H9 (cell line): ENCODE measurements around the gene NFKBIA. TPM values are rescaled to one million over a fixed set of nuclear protein-coding genes. Genes with fewer than 3 reads are reported as not detected.

Experiments used
- DNase-seq: peaks from one replicate; pipeline ENCODE4 v3.0.0-alpha.2; 2017
- H2AFZ ChIP-seq: one replicate; pipeline ENCODE4 v1.6.1; 2013; ENCODE audit warnings: mild to moderate bottlenecking, low read length, control low read depth, moderate library complexity
- H2AK5ac ChIP-seq: 2 replicates; pipeline ENCODE4 v1.6.1; 2013; ENCODE audit warnings: low read length, control low read depth, mixed read lengths; ENCODE audit not compliant: insufficient read length
- H2BK120ac ChIP-seq: one replicate; pipeline ENCODE4 v1.6.1; 2013; ENCODE audit warnings: low read depth, mild to moderate bottlenecking, low read length, control low read depth, inconsistent platforms; ENCODE audit not compliant: poor library complexity, severe bottlenecking
- H2BK12ac ChIP-seq: 2 replicates; pipeline ENCODE4 v1.6.1; 2013; ENCODE audit warnings: low read length, control low read depth, mixed read lengths, low read depth; ENCODE audit not compliant: insufficient read length
- H2BK15ac ChIP-seq: 2 replicates; pipeline ENCODE4 v1.6.1; 2013; ENCODE audit warnings: low read depth, low read length, control low read depth
- H2BK20ac ChIP-seq: one replicate; pipeline ENCODE4 v1.6.1; 2013; ENCODE audit warnings: low read depth, mild to moderate bottlenecking, low read length, control low read depth, inconsistent platforms; ENCODE audit not compliant: poor library complexity, severe bottlenecking
- H2BK5ac ChIP-seq: 2 replicates; pipeline ENCODE4 v1.6.1; 2013; ENCODE audit warnings: low read length, control low read depth, mixed read lengths; ENCODE audit not compliant: insufficient read length
- H3K14ac ChIP-seq: 2 replicates; pipeline ENCODE4 v1.6.1; 2013; ENCODE audit warnings: low read length, control low read depth; ENCODE audit not compliant: insufficient read depth
- H3K18ac ChIP-seq: 2 replicates; pipeline ENCODE4 v1.6.1; 2013; ENCODE audit warnings: low read depth, mild to moderate bottlenecking, mixed read lengths, low read length, control low read depth; ENCODE audit not compliant: insufficient read length
- H3K23ac ChIP-seq: 2 replicates; pipeline ENCODE4 v1.6.1; 2013; ENCODE audit warnings: low read length, control low read depth, mixed read lengths, low read depth; ENCODE audit not compliant: insufficient read length
- H3K23me2 ChIP-seq: 2 replicates; pipeline ENCODE4 v1.6.1; 2013; ENCODE audit warnings: low read depth, mild to moderate bottlenecking, mixed read lengths, low read length, control low read depth; ENCODE audit not compliant: insufficient read length, poor library complexity, severe bottlenecking
- H3K27ac ChIP-seq: 2 replicates; pipeline ENCODE4 v1.5.1; 2013; ENCODE audit warnings: low read length, control low read depth, mixed read lengths, low read depth; ENCODE audit not compliant: insufficient read length
- H3K27me3 ChIP-seq: 2 replicates; pipeline ENCODE4 v1.6.1; 2013; ENCODE audit warnings: low read length, control low read depth, inconsistent platforms; ENCODE audit not compliant: insufficient read depth
- H3K4ac ChIP-seq: 2 replicates; pipeline ENCODE4 v1.6.1; 2013; ENCODE audit warnings: low read depth, mild to moderate bottlenecking, control low read depth, inconsistent platforms, low read length, moderate library complexity
- H3K4me1 ChIP-seq: 2 replicates; pipeline ENCODE4 v1.6.1; 2013; ENCODE audit warnings: low read length, control low read depth, inconsistent platforms; ENCODE audit not compliant: insufficient read depth
- H3K4me2 ChIP-seq: 2 replicates; pipeline ENCODE4 v1.6.1; 2013; ENCODE audit warnings: low read length, control low read depth, mixed read lengths; ENCODE audit not compliant: insufficient read length, insufficient read depth
- H3K56ac ChIP-seq: 2 replicates; pipeline ENCODE4 v1.6.1; 2013; ENCODE audit warnings: low read depth, mild to moderate bottlenecking, mixed read lengths, low read length, control low read depth; ENCODE audit not compliant: insufficient read length
- H3K79me1 ChIP-seq: 2 replicates; pipeline ENCODE4 v1.6.1; 2013; ENCODE audit warnings: low read depth, mild to moderate bottlenecking, moderate library complexity, low read length, control low read depth, inconsistent platforms; ENCODE audit not compliant: insufficient read depth, poor library complexity, severe bottlenecking
- H3K79me2 ChIP-seq: 2 replicates; pipeline ENCODE4 v1.6.1; 2013; ENCODE audit warnings: low read length, control low read depth, inconsistent platforms; ENCODE audit not compliant: insufficient read depth
- H3K9ac ChIP-seq: 2 replicates; pipeline ENCODE4 v1.6.1; 2013; ENCODE audit warnings: low read length, control low read depth, mixed read lengths; ENCODE audit not compliant: insufficient read length; ENCODE audit errors: extremely low read depth
- H3K9me3 ChIP-seq: one replicate; pipeline ENCODE4 v1.6.1; 2013; ENCODE audit warnings: low read depth, low read length, inconsistent platforms; ENCODE audit not compliant: control insufficient read depth
- H3T11ph ChIP-seq: one replicate; pipeline ENCODE4 v1.6.1; 2013; ENCODE audit warnings: mild to moderate bottlenecking, low read length, control low read depth, inconsistent platforms
- H4K20me1 ChIP-seq: one replicate; pipeline ENCODE4 v1.6.1; 2013; ENCODE audit not compliant: control insufficient read depth, insufficient read length, insufficient read depth
- H4K5ac ChIP-seq: 2 replicates; pipeline ENCODE4 v1.6.1; 2013; ENCODE audit warnings: low read depth, mild to moderate bottlenecking, mixed read lengths, low read length, control low read depth; ENCODE audit not compliant: insufficient read length
- H4K8ac ChIP-seq: replicated peaks from 2 replicates; pipeline ENCODE4 v1.6.1; 2013; ENCODE audit warnings: low read length, control low read depth, mixed read lengths, low read depth; ENCODE audit not compliant: insufficient read length
- H4K91ac ChIP-seq: 2 replicates; pipeline ENCODE4 v1.6.1; 2013; ENCODE audit warnings: low read depth, mild to moderate bottlenecking, moderate library complexity, mixed read lengths, low read length, control low read depth; ENCODE audit not compliant: insufficient read length
- H3K27ac Mint-ChIP-seq, 3 experiments: 2 replicates in 2 of 3; 3 replicates in 1 of 3; pipeline ENCODE4 v1.8.0; 2020 to 2021; ENCODE audit warnings: mixed read lengths in 3 of 3, mild to moderate bottlenecking in 1 of 3, moderate library complexity in 1 of 3
- H3K27me3 Mint-ChIP-seq: 2 replicates; pipeline ENCODE4 v1.8.0; 2021; ENCODE audit warnings: low read depth, mild to moderate bottlenecking, moderate library complexity, mixed read lengths
- H3K36me3 Mint-ChIP-seq, 3 experiments: 2 replicates in 2 of 3; 3 replicates in 1 of 3; pipeline ENCODE4 v1.8.0; 2020 to 2021; ENCODE audit warnings: low read depth in 3 of 3, mixed read lengths in 3 of 3; ENCODE audit not compliant: insufficient read depth in 1 of 3
- H3K4me1 Mint-ChIP-seq, 2 experiments: 2 replicates each; pipeline ENCODE4 v1.8.0; 2020; ENCODE audit warnings: mixed read lengths in 2 of 2
- H3K4me3 Mint-ChIP-seq, 2 experiments: 2 replicates in 1 of 2; 3 replicates in 1 of 2; pipeline ENCODE4 v1.8.0; 2020 to 2021; ENCODE audit warnings: mild to moderate bottlenecking in 2 of 2, mixed read lengths in 2 of 2, moderate library complexity in 1 of 2
- H3K9me3 Mint-ChIP-seq, 2 experiments: 2 replicates in 1 of 2; 3 replicates in 1 of 2; pipeline ENCODE4 v1.8.0; 2020; ENCODE audit warnings: mild to moderate bottlenecking in 2 of 2, mixed read lengths in 2 of 2, moderate library complexity in 1 of 2
- WGBS: extraction: QIAGEN DNeasy Blood & Tissue Kit; methylation state at CpG from one replicate; pipeline ENCODE4 v1.1.7; 2013; ENCODE audit warnings: missing lambda C conversion rate, low lambda C conversion rate, mixed read lengths; ENCODE audit not compliant: insufficient read length; ENCODE audit errors: extremely low coverage; 5-methylcytosine and 5-hydroxymethylcytosine counted together
- total RNA-seq: library from RNA; stranded (reverse); gene quantifications from 2 replicates; pipeline ENCODE4 v1.2.1, GENCODE V29; 2021
- TF ChIP-seq, protein P1 (sequence below): fragments of 200-600 bp; sonication (generic); conservative IDR thresholded peaks from 3 replicates; pipeline ENCODE4 v1.8.0; 2021; ENCODE audit warnings: antibody characterized with exemption, mild to moderate bottlenecking

NFKBIA gene
- total RNA-seq, 1 experiment from 2014 or later, result 38.4 TPM

DNA sequence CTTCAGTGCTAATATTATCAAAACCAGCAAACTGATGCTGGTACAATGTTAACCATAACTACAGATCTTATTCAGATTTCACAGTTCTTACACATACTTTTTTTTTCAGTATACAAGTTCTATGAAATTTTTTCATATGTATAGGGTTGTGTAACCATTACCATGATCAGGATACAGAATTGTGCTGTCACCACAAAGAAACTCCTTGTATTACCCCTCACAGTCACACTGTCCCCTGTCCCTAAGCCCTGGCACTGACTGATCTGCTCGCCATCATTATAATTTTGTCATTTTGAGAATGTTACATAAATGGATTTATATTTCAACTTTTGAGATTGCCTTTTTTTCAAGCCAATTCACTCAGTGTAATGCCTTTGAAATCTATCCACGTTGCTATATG, 21.3 kb upstream of the NFKBIA start:
- H3K4me1 Mint-ChIP-seq, result no peaks in the 10 kb centered on the region; a peak in 1 of 4 replicates
- Histone ChIP-seq H2BK5ac (no peak overlapping the region), H3K9me3 (no peaks in the 10 kb centered on the region), H4K8ac (no peak overlapping the region), H2BK12ac (no peak overlapping the region), H3K27me3 (no peaks in the 10 kb centered on the region), H2BK20ac (no peak overlapping the region), H2AK5ac (no peak overlapping the region), H3K23me2 (no peaks in the 10 kb centered on the region), H2BK120ac (no peak overlapping the region), H3K4me1 (peaks cover 2% of the 10 kb centered on the region; the same call in 1 of the 2 replicates), H3K9ac (no peak overlapping the region), H4K5ac (no peak overlapping the region), H3K79me2 (no peaks in the 10 kb centered on the region), H3K79me1 (no peaks in the 10 kb centered on the region), H3K4me2 (no peak overlapping the region), H3K56ac (no peak overlapping the region), H2BK15ac (no peak overlapping the region), H3K14ac (no peak overlapping the region), H3K27ac (no peak overlapping the region), H3T11ph (no peak overlapping the region), H2AFZ (no peak overlapping the region), H3K23ac (no peak overlapping the region), H4K20me1 (no peaks in the 10 kb centered on the region), H4K91ac (no peak overlapping the region), H3K18ac (no peak overlapping the region), H3K4ac (no peak overlapping the region)
- no CpG with 5 or more reads among the region's 2 CpGs for WGBS
- H3K27ac Mint-ChIP-seq, result no peak overlapping the region
- TF ChIP-seq, protein P1, sequence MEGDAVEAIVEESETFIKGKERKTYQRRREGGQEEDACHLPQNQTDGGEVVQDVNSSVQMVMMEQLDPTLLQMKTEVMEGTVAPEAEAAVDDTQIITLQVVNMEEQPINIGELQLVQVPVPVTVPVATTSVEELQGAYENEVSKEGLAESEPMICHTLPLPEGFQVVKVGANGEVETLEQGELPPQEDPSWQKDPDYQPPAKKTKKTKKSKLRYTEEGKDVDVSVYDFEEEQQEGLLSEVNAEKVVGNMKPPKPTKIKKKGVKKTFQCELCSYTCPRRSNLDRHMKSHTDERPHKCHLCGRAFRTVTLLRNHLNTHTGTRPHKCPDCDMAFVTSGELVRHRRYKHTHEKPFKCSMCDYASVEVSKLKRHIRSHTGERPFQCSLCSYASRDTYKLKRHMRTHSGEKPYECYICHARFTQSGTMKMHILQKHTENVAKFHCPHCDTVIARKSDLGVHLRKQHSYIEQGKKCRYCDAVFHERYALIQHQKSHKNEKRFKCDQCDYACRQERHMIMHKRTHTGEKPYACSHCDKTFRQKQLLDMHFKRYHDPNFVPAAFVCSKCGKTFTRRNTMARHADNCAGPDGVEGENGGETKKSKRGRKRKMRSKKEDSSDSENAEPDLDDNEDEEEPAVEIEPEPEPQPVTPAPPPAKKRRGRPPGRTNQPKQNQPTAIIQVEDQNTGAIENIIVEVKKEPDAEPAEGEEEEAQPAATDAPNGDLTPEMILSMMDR, result no peak
- peaks cover 0 to 3% of the 10 kb centered on the region in 2 experiments; a peak in 2 of 5 replicates for H3K9me3 Mint-ChIP-seq
- H3K4me3 Mint-ChIP-seq, result no peak overlapping the region
- no peak for DNase-seq
- H3K27me3 Mint-ChIP-seq, result no peaks in the 10 kb centered on the region; the same call in 1 of the 2 replicates
- H3K36me3 Mint-ChIP-seq, result no peaks in the 10 kb centered on the region; a peak in 1 of 7 replicates
